Renal cortex interstitium (tissue), 11 donors: ENCODE data around the gene CBFA2T2. TPM values are rescaled to one million over a fixed set of nuclear protein-coding genes. Genes with fewer than 3 reads are reported as not detected.
"Not testable (repeated sequence)": the region's sequence is repeated elsewhere in the genome, so short reads cannot be mapped to it uniquely, and the experiment has no call there.

Experiments used
- DNase-seq, 11 donors: peaks; one replicate each; pipeline ENCODE4 v3.0.0-alpha.2; 2013; ENCODE audit warnings: low read depth in 9 of 11, low spot score in 4 of 11; ENCODE audit errors: extremely low read depth in 1 of 11
- polyA plus RNA-seq, 3 donors: library from polyadenylated mRNA; unstranded; fragments of 120-200 nt; gene quantifications; one replicate each; pipeline ENCODE4 v1.2.1, GENCODE V29; 2013; ENCODE audit not compliant: insufficient read length in 3 of 3

The CBFA2T2 gene
- polyA plus RNA-seq, 3 donors: 26.8 to 35.9 (median 27.4) TPM

DNA sequence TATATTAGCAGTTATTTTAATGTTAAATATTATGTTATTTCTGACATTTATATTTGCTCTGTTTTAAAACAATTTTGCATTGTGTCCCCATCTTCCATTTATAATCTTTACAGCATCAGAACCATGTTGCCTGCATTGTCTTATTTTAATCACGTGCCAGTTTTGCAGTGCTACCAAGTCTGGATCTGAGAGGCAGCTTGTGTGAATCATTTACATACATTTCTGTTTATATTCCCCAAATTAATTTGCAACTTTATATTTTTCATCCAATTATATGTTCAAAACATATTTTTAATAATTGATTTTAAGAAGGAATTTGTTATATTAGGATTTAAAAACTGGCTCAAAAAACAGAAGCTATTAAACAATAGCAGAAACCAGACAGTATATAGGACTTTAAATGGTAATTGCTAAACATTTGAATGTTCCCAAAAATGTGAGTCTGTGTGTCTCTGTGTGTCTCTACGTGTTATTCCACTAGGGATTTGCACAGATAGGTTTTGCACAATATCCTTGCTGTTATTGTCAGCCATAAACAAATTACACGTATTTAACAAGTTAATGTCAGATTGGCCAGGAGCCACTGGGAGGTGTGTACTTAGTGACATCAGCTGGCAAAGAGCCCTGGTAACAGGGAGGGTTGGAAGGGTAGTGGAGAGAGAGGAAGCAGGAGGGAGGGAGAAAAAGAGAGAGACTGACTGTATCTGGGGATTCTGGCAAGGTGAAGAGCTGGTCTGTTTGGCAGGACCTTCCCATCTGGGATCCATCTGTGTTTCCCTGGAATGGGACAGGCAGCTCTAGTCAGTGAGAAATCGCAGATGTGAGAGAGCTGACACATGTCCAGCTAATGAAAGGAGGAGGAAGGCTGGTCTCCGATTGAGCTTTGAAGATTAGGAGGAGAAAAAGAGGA lies 72.1 kb downstream of the CBFA2T2 start:
- peak in 7 of 11 donors; percentile 39 to 65 (median 45) for DNase-seq

GRCh38 chr20:33563788-33564187 lies 73.9 kb downstream of the CBFA2T2 start:
- no peak for DNase-seq

- no peak for DNase-seq
Observed at GRCh38 chr20:33566781-33567603, 77.1 kb downstream of the CBFA2T2 start.

DNA sequence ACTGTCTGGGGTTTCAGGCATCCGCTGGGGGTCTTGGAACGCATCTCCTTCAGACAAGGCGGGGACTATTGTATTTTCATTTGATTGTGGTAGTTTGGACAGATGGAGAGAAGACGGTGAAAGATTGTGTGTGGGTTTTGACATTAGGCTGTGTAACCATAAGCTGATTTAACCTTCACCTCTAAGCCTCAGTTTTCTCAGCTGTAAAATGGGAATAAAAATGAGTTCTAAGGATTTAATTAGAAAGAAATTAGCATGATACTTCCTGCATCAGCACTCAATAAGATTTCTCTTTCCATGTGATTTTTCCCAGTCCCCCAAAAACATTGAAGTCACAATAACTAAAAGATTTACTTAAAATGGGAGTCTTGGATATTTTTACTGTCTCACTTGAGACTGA lies 78.1 kb downstream of the CBFA2T2 start:
- no peak for DNase-seq

GRCh38 chr20:33568378-33568777 lies 78.5 kb downstream of the CBFA2T2 start:
- peak in 3 of 11 donors; percentile 10 to 28 (median 25) for DNase-seq

DNA sequence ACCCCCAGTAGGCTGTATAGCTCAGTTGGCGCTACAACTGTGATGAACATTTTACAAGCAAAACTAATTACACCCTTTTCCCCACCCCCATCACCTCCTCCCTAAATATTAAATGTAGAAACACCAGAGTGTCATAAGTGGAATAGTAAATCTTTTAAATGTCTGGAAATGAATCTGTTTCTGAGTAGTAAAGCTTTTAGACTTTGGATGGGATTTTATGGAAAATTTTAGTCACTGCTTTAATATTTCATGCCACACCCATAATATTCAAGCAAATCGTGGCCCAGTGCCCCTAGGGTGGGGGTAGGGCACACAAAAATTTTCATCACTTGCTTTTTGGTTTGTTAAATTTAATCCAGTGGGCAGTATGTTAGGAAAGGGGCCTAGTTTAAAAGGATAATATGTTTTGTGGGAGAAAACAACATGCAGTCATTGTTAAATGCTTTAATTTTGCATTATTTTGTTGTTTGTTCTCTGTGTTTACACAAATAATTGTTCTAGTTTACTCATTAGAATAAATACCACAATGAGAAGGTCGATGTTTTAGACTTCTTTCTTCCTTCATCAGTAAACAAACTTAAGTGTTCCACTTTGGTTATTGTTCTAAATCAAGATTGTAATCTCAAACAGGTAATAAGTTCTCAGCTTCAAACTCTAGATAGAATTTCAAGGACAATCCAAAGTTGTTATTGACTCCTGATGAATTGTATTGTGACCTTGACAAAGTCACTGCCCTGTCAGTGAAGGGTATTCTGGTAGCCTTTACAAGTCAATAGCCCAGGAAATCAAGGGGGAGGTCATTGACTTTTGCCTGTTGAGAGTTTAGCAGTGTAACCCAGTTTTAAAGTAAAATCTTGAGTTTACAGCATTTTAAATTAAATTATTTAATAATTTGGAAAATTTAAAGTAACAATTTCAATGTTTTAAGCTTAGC lies 79.2 kb downstream of the CBFA2T2 start:
- no peak for DNase-seq

DNA sequence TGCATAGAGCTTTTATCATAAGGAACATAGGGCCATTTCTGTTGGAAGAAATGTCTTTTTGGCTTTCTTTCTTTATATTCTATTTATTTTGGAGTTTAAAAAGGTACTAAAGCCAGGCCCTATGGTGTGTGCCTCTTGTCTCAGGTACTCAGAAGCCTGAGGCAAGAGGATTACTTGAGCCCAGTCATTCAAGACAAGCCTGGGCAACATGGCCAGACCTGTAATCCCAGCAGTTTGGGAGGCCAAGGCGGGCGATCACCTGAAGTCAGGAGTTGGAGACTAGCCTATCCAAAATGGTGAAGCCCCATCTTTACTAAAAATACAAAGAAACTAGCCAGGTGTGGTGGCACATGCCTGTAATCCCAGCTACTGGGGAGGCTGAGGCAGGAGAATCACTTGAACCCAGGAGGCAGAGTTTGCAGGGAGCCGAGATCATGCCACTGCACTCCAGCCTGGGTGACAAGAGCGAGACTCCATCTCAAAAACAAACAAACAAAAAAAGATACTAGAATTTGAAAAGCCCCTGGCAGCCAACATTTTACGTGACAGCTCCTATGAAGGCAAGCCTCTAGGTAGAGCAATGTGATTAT lies 80.0 kb downstream of the CBFA2T2 start:
- DNase-seq: no peak

GRCh38 chr20:33570743-33571142 lies 80.8 kb downstream of the CBFA2T2 start:
- no peak for DNase-seq

DNA sequence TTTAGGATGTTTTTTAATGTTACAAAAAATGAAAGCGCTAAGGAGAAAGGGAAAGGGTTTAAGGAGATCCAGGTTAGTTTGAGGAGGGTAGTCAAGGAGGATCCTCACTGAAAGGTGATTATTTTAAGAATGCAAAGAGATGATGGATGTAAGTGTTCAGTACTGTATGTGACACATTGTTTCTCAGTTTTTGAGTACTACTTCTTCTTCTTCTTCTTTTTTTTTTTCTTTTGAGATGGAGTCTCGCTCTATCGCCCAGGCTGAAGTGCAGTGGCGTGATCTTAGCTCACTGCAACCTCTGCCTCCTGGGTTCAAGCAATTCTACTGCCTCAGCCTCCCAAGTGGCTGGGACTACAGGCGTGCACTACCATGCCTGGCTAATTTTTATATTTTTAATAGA lies 83.4 kb downstream of the CBFA2T2 start:
- not testable (repeated sequence) for DNase-seq

GRCh38 chr20:33575282-33575681 lies 85.4 kb downstream of the CBFA2T2 start:
- DNase-seq: no peak

DNA sequence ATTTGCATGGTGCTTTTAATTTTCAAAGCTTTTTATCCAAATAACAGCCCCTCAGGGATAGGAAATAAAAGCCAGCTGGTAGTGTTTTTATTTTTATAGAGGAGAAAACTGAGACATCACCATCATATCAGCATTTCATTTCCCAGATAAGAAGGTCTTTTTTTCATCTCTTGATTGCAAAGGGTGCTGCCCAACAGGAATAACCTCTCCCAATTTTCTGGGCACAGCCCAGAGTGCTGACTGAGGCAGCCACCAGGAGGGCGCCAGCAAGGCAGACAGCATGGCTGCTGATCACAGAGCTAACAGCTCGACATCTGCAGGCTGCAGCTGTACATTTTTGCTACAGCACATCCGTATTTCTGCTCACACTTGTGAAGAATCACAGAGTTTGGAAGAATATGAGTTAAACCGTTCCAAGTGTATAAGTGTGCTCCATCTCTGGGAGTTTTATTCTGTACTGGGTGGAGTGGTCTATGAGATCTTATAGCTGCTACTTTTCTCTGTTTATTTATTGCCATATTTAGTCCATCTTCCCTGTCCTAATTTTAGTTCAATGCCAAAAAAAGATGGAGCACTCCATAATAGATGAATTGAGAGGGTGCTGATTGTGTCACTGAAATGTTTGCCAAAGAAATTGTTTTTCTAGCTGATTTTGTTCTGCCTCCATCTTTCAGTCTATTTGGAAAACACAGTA lies 86.7 kb downstream of the CBFA2T2 start:
- DNase-seq: no peak

DNA sequence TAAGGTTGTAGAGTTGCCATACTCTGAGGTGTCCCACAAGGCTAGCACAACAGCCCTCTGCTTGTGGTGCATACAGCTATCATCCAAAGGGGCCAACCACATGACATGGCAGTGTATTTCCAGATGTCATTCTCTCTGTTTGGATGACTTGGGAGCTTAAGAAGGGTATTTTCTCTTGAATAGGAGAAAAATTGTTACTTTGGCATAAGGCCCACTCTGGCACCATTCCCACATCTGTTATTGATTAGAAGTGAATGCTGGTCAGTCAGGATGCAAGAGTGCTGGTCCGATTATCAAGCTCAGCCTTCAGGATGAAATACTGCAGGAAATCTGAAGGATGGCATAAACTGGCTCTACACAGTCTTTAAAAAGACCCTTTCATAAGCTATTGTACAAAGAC lies 88.6 kb downstream of the CBFA2T2 start:
- DNase-seq: no peak

DNA sequence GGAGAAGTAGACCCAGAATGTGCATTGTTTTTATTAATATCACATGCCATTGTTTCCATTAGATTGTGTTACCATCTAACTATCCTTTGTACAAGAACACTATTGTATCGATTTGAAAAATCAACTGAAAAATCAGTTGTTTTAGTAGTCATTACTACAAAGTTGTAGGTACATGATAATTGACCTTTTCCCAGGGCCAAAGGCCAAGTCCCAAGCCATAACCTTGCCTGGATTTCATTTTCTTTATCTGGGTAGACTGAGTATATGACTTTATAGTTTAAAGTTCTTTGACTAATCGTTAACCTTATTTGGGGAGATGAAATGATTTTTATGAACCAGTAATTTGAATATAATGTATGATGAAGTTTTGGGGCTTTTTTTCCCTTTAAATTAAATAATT lies 93.2 kb downstream of the CBFA2T2 start:
- no peak for DNase-seq

- DNase-seq: no peak
Observed at GRCh38 chr20:33584976-33585375, 95.1 kb downstream of the CBFA2T2 start.

GRCh38 chr20:33585413-33585812 lies 95.5 kb downstream of the CBFA2T2 start:
- no peak for DNase-seq

- no peak for DNase-seq
Observed at GRCh38 chr20:33589059-33589458, 99.2 kb downstream of the CBFA2T2 start.

DNA sequence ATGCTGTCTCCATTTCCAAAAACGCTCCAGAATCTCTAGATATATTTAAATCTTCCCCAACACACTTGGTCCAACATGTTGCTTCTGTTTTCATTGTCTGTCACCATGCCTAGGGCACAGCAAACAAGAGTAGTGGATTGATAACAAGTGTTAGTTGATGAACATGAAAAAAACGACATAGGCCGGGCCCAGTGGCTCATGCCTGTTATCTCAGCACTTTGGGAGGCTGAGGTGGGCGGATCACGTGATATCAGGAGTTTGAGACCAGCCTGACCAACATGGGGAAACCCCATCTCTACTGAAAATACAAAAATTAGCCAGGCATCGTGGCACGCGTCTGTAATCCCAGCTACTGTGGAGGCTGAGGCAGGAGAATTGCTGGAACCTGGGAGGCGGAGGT lies 102.0 kb downstream of the CBFA2T2 start:
- DNase-seq: not testable (repeated sequence)

GRCh38 chr20:33594743-33595142 lies 104.8 kb downstream of the CBFA2T2 start:
- DNase-seq: no peak
